ENCODE results near the gene RPL13. TPM values are rescaled to one million over a fixed set of nuclear protein-coding genes. Genes with fewer than 3 reads are reported as not detected.

The RPL13 gene
- total RNA-seq, 2 donors from 2014 or later, result 1,855 to 2,011 TPM

DNA sequence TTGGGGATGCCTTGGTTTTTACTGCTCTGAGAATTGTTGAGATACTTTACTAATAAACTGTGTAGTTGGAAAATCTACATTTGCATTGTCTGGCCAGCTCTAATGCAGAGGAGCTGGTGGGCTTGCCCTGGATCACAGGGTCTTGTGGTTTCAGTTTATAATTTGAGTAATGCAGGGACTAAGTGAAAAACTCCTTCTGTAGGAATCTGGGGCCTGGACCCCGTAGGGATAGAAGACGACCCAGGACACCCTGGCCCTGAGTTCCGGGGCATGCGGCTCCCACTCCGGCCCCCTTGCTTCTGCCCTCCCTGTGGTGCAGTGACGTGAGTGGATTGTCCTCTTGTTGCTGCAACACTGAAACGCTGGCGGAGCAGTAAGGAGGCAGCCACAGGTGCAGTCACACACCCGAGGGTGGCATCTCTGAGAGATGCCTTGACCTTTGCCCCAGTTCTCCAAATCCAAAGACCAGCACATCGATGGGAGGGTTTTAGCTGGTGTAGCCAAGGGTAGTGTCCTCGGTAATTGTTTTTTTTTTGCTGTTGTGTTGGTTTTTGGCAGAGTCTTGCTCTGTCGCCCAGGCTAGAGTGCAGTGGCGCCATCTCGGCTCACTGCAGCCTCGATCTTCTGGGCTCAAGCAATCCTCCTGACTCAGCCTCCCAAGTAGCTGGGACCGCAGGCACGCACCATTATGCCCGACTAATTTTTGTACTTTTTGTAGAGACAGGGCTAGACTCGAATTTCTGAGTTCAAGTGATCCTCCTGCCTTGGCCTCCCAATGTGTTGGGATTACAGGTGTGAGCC lies 2.6 kb upstream of the RPL13 start:
- no peak overlapping the region for H3K9ac ChIP-seq (ENCODE audit: low read depth in 2 of 2, low read length in 2 of 2)
- intact Hi-C loops (cut with DNase I), result loop anchor here (10.0 kb wide), 1 partner anchor 223 kb away; no protein-coding TSS in a partner anchor
- no peak overlapping the region for H3K27ac ChIP-seq
- H3K27me3 ChIP-seq, result no peaks in the 10 kb centered on the region
- peak; percentile 15 for TF ChIP-seq CTCF (IDR thresholded peaks at IDR 0.05)
- H3K4me3 ChIP-seq, result no peak overlapping the region
- no peaks in the 10 kb centered on the region for H3K9me3 ChIP-seq
- no peak for DNase-seq
- peaks cover 5% of the 10 kb centered on the region for H3K36me3 ChIP-seq
- H3K4me1 ChIP-seq, result no peaks in the 10 kb centered on the region

DNA sequence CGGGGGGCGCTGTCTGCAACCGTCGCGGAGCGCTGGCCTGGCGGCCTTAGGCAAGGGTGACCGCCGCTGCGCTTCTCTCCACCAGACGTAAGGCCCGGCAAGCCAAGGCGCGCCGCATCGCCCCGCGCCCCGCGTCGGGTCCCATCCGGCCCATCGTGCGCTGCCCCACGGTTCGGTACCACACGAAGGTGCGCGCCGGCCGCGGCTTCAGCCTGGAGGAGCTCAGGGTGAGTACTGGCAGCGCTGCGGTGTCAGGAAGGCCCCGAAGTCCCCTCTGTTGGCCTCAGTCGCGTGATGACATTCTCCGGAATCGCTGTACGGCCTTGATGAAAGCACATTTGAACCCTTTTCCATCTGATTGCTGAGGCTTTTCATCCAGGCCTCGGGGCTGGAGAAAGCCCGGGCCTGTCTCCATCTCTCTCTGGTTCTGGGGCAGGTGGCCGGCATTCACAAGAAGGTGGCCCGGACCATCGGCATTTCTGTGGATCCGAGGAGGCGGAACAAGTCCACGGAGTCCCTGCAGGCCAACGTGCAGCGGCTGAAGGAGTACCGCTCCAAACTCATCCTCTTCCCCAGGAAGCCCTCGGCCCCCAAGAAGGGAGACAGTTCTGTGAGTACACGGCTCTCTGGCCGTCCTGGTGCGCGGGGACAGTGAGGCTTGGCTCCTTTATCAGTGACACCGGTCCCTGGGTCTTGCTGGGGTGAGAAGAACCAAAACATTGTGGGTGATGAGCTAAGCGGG lies 831 bp downstream of the RPL13 start:
- no peaks in the 10 kb centered on the region for H3K27me3 ChIP-seq
- peak overlapping the region; percentile 91 to 99 for H3K9ac ChIP-seq (ENCODE audit: low read depth in 2 of 2, low read length in 2 of 2)
- intact Hi-C loops (cut with DNase I), result no loop called here
- peaks cover 18% of the 10 kb centered on the region for H3K36me3 ChIP-seq
- no peaks in the 10 kb centered on the region for H3K9me3 ChIP-seq
- peaks cover 18% of the 10 kb centered on the region for H3K4me1 ChIP-seq
- no peak for DNase-seq
- peak overlapping the region; percentile 94 for H3K4me3 ChIP-seq
- no peak for TF ChIP-seq CTCF (IDR thresholded peaks at IDR 0.05)
- peak overlapping the region; percentile 95 for H3K27ac ChIP-seq

GRCh38 chr16:89561884-89562599 lies 1.6 kb downstream of the RPL13 start:
- H3K9me3 ChIP-seq, result no peaks in the 10 kb centered on the region

DNA sequence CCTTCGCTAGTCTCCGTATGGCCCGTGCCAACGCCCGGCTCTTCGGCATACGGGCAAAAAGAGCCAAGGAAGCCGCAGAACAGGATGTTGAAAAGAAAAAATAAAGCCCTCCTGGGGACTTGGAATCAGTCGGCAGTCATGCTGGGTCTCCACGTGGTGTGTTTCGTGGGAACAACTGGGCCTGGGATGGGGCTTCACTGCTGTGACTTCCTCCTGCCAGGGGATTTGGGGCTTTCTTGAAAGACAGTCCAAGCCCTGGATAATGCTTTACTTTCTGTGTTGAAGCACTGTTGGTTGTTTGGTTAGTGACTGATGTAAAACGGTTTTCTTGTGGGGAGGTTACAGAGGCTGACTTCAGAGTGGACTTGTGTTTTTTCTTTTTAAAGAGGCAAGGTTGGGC lies 2.5 kb downstream of the RPL13 start:
- Histone ChIP-seq H3K9ac (ENCODE audit: low read depth in 2 of 2, low read length in 2 of 2) (peak overlapping the region in 1 of 2 donors; percentile 91), H3K4me1 (peaks cover 18% of the 10 kb centered on the region), H3K27ac (no peak overlapping the region), H3K36me3 (peaks cover 18% of the 10 kb centered on the region), H3K9me3 (no peaks in the 10 kb centered on the region), H3K27me3 (no peaks in the 10 kb centered on the region), H3K4me3 (no peak overlapping the region)
- intact Hi-C loops (cut with DNase I), result no loop called here
- DNase-seq, result no peak
- no peak for TF ChIP-seq CTCF (IDR thresholded peaks at IDR 0.05)

More at GRCh38 chr16:89561884-89562599, 1.6 kb downstream of the RPL13 start:
- peak; percentile 54 for DNase-seq
- Histone ChIP-seq H3K9ac (ENCODE audit: low read depth in 2 of 2, low read length in 2 of 2) (peak overlapping the region; percentile 91 to 99), H3K27ac (peak overlapping the region; percentile 95), H3K4me3 (peak overlapping the region; percentile 94), H3K27me3 (no peaks in the 10 kb centered on the region), H3K36me3 (peaks cover 18% of the 10 kb centered on the region), H3K4me1 (peaks cover 18% of the 10 kb centered on the region)
- intact Hi-C loops (cut with DNase I), result no loop called here
- no peak for TF ChIP-seq CTCF (IDR thresholded peaks at IDR 0.05)

Measured in colonic mucosa (tissue), 4 donors.